ENCODE results near the gene ZC3H13.
A peak's percentile ranks its signal among the peaks of the same experiment; 100 is the strongest.

Gene ZC3H13

GRCh38 chr13:46062185-46062584, 9.6 kb upstream of the ZC3H13 start:
- no peak for DNase-seq (ENCODE audit: low read depth)
- no peak for TF ChIP-seq CTCF (IDR thresholded peaks at IDR 0.05; ENCODE audit: insufficient read depth, low read depth, low read length, missing control alignments)
- H3K4me3 ChIP-seq (ENCODE audit: low read depth, low read length) = no peak overlapping the region

GRCh38 chr13:46059405-46059804, 6.9 kb upstream of the ZC3H13 start:
- TF ChIP-seq CTCF (IDR thresholded peaks at IDR 0.05; ENCODE audit: insufficient read depth, low read depth, low read length, missing control alignments) = no peak
- H3K4me3 ChIP-seq (ENCODE audit: low read depth, low read length) = no peak overlapping the region
- no peak for DNase-seq (ENCODE audit: low read depth)

- H3K4me3 ChIP-seq (ENCODE audit: low read depth, low read length) = no peak overlapping the region
- peak; percentile 14 for DNase-seq (ENCODE audit: low read depth)
- TF ChIP-seq CTCF (IDR thresholded peaks at IDR 0.05; ENCODE audit: insufficient read depth, low read depth, low read length, missing control alignments) = no peak
Measured at GRCh38 chr13:46058268-46058667, 5.7 kb upstream of the ZC3H13 start.

GRCh38 chr13:46057256-46058015, 4.9 kb upstream of the ZC3H13 start:
- TF ChIP-seq CTCF (IDR thresholded peaks at IDR 0.05; ENCODE audit: insufficient read depth, low read depth, low read length, missing control alignments) = no peak
- no peak overlapping the region for H3K4me3 ChIP-seq (ENCODE audit: low read depth, low read length)
- DNase-seq (ENCODE audit: low read depth) = no peak

- DNase-seq (ENCODE audit: low read depth) = no peak
- peak overlapping the region; percentile 78 for H3K4me3 ChIP-seq (ENCODE audit: low read depth, low read length)
- TF ChIP-seq CTCF (IDR thresholded peaks at IDR 0.05; ENCODE audit: insufficient read depth, low read depth, low read length, missing control alignments) = no peak
Measured at GRCh38 chr13:46053162-46054012, 841 bp upstream of the ZC3H13 start.

- no peak for TF ChIP-seq CTCF (IDR thresholded peaks at IDR 0.05; ENCODE audit: insufficient read depth, low read depth, low read length, missing control alignments)
- peak overlapping the region; percentile 78 for H3K4me3 ChIP-seq (ENCODE audit: low read depth, low read length)
- DNase-seq (ENCODE audit: low read depth) = no peak
Measured at GRCh38 chr13:46051968-46052318, 603 bp downstream of the ZC3H13 start.
